LHCN-M2 (cell line): ENCODE measurements around the gene ADAP1. TPM values are rescaled to one million over a fixed set of nuclear protein-coding genes. Genes with fewer than 3 reads are reported as not detected.

Experiments used
- DNase-seq: peaks from one replicate; pipeline ENCODE4 v3.0.0-alpha.2; 2012; ENCODE audit warnings: low read depth
- total RNA-seq: library from RNA; depleted of rRNA; stranded (reverse); fragments of >200 nt; gene quantifications from 2 replicates; pipeline ENCODE4 v1.2.3, GENCODE V29; 2014

Gene ADAP1
- total RNA-seq, 1 experiment from 2014 or later = 0.57 TPM

GRCh38 chr7:988963-989529 lies 34.6 kb upstream of the ADAP1 start:
- no peak for DNase-seq

DNA sequence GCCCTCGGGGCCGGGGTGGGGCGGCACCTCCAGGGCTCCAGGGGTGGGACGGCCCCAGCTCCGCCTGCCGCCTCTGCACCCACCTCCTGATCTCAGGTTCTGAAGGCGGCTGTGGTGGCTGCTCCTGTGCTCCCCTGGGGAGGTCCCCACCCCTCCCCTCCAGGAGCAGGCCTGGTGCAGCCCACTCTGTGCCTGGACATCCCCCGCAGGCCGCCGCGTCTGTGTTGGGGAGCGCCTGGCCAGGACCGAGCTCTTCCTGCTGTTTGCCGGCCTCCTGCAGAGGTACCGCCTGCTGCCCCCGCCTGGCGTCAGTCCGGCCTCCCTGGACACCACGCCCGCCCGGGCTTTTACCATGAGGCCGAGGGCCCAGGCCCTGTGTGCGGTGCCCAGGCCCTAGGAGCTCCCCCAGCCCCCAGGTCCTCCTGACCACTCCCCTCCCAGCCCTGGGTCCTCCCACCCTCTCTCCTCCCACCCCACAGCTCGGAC lies 34.0 kb upstream of the ADAP1 start:
- no peak for DNase-seq

- DNase-seq = no peak
Measured at GRCh38 chr7:987909-988308, 33.4 kb upstream of the ADAP1 start.

- DNase-seq = no peak
Measured at GRCh38 chr7:986766-987751, 32.6 kb upstream of the ADAP1 start.

GRCh38 chr7:985915-986741 lies 31.6 kb upstream of the ADAP1 start:
- DNase-seq = peak; percentile 64

DNA sequence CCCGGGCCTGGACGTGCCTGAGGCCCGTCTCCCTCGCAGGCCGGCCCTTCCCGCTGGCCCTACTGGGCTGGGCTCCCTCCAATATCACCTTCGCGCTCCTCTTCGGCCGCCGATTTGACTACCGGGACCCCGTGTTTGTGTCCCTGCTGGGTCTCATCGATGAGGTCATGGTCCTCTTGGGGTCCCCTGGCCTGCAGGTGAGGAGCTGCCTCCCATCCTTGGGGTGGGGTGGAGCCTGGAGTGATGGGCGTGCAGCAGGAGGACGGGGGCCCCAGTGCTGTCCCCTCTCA lies 30.6 kb upstream of the ADAP1 start:
- no peak for DNase-seq

DNA sequence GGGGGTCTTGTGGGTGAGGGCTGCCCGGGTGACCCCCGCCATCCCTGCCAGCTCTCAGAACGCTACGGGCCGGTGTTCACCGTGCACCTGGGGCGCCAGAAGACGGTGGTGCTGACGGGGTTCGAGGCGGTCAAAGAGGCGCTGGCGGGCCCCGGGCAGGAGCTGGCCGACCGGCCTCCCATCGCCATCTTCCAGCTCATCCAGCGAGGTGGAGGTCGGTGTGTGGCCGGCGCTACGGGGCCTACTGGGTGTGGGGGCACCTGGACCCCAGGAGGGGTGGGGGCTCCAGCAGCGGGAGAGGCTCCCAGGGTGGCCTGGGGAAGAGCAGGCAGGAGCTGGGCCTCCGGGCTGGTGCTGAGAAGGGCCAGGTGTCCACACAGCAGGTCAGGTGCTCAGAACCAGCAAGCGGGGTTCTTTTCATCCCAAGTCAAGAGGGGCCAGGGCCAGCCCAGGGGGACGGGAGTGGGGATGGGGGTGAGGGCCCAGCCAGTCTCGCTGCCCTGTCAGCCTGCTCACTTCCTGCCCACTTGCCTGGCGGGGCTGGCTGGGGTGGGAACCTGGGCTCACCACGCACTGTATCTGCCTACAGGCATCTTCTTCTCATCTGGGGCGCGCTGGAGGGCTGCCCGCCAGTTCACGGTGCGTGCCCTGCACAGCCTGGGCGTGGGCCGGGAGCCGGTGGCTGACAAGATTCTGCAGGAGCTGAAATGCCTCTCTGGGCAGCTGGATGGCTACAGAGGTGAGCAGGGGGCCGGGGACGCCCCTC lies 30.1 kb upstream of the ADAP1 start:
- DNase-seq = no peak

- no peak for DNase-seq
Measured at GRCh38 chr7:983616-984071, 29.2 kb upstream of the ADAP1 start.

- DNase-seq = no peak
Measured at GRCh38 chr7:983004-983615, 28.6 kb upstream of the ADAP1 start, which contains the start of gene CYP2W1. TSS of gene CYP2W1 (plus strand) at chr7:983181. CDS start at chr7:983212, 31 bp downstream.

- DNase-seq = no peak
Measured at GRCh38 chr7:982511-983003, 28.1 kb upstream of the ADAP1 start.

DNA sequence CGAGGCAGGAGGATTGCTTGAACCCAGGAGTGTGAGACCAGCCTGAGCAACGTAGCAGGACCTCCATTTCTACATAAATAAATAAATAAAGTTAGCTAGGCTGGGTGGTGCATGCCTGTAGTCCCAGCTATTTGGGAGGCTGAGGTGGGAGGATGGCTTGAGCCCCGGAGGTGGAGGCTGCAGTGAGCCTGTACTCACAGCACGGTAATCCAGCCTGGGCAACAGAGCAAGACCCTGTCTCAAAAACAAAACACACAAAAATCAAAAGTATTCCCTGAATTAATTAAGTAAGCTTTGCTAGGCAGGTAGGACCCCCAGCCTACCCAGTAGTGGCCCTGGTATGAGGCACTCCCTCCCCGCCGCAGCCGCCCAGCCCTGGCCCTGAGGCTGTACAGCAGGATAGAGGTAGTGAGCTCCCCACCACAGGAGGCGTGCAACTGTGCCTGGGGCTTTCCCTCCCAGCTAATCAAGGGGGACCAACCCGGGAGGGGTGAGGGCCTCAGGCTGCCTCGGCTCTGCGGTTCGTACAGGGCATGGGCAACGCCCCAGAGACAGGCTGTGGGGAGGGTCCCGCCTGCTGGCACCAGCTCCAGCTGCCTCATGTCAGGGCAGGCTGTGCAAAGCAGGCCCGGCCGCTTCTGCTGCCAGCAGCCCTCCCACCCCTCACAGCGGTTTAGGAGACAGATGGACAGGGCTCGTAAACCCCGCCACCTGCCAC lies 27.5 kb upstream of the ADAP1 start:
- DNase-seq = no peak

GRCh38 chr7:979886-980571 lies 25.5 kb upstream of the ADAP1 start:
- DNase-seq = peak; percentile 25

- DNase-seq = no peak
Measured at GRCh38 chr7:979151-979550, 24.7 kb upstream of the ADAP1 start.

DNA sequence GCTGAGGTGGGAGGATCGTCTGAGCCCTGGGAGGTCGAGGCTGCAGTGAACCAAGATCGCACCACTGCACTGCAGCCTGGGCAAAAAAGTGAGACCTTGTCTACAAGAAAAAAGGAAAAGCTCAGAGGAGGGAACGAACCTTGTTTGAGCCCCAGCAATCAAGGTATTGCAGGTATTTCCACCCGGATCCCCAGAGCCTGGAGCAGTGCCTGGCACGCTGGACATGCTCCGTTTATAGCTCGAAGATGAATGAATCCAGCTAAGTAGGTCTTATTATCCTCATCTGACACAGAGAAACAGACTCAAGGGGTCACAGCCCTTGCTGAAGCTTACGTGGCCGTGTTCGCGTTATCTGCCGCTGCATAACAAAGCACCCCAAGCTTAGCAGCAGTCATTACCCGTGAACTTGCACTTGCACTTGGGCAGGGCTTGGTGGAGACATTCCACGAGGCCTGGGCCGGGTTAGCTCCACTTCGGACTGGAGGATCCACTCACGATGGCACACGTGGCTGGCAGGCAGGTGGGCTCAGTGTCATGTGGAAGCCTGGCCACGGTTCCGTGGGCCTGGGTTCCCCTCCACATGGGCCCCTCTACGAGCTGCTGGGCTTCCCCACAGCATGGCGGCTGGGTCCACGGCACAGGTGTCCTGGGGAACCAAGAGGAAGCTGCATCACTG lies 24.1 kb upstream of the ADAP1 start:
- no peak for DNase-seq

DNA sequence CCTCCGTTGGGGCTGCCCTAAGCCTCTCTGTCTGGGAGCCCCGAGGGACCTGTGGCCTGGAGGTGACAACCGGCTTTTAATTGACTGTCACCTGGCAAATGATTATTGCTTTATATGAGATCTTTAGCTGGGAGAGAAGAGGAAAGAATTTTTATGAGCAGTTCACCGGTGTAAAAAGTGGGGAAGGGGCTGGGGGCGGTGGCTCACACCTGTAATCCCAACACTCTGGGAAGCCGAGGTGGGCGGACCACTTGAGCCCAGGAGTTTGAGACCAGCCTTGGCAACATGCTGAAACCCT lies 23.5 kb upstream of the ADAP1 start:
- no peak for DNase-seq

DNA sequence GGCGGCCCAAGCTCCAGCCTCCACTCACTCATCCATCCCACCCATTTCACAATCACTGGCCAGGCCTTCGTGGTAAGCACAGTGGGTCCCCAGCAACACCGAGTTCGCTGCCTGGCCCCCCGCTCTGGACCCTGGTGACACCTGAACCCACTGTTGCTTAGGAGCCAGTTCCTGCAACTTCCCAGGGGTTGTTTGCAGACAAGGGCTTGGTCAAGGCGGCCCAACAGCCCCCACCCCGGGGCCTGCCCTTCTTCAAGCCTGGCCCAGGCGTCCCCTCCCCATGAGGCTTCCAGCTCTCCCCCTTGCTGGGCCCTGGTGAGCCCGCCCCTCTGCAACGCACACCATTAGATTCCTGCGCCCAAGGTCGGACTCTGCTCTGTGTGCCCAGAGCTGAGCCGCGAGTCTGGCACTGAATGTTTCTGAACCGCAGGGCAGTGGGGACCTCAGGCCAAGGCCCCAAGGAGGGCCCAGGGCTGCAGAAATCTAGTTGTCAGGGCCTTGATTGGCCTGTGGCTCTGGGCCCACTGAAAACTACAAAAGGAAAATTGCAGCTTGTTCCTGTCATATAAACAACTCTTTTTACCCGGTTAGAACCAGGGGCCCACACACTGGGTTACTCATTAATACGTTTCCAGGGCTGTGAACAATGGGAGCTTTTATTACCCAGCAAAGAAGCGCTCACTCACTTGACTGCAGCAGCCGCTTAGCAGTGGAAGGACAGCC lies 23.0 kb upstream of the ADAP1 start:
- DNase-seq = no peak

DNA sequence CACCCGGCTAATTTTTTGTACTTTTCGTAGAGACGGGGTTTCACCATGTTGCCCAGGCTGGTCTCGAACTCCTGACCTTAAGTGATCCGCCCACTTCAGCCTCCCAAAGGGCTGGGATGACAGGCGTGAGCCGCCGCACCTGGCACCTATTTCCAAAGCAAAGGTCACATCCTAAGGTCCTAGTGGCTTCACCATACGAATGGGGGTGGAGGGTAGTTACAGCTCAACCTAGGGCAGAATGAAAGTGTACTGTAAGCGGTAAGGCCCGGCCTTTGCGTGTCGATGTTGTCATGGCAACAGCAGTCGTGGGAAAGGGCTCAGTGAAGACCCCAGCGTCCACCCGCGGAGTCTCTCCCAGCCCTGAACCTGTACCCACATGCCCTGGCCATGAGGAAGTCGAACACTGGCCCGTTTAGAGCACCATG lies 22.4 kb upstream of the ADAP1 start:
- no peak for DNase-seq
